ENCODE measurements around the gene SERPINB2.

SERPINB2 gene

GRCh38 chr18:63887424-63887823 is at the start of gene SERPINB2:
SERPINB2 (plus strand) TSS chr18:63887705; CDS start chr18:63891445, 3,740 bp downstream.
- in situ Hi-C loops (cut with HindIII; ENCODE audit: low sequenced_read_pairs), result no loop called here
- H3K4me3 ChIP-seq (ENCODE audit: low read depth, low read length), result no peak within 1 kb of the TSS
- DNase-seq (ENCODE audit: low read depth), result no peak
- no peak for TF ChIP-seq CTCF (IDR thresholded peaks at IDR 0.05; ENCODE audit: low read depth, low read length, missing control alignments)

GRCh38 chr18:63843008-63843407 is 44.5 kb upstream of the SERPINB2 start:
- no peak overlapping the region for H3K4me3 ChIP-seq (ENCODE audit: low read depth, low read length)
- in situ Hi-C loops (cut with HindIII; ENCODE audit: low sequenced_read_pairs), result loop anchor here (25.0 kb wide), 1 partner anchor 331 kb away; no protein-coding TSS in a partner anchor
- no peak for DNase-seq (ENCODE audit: low read depth)
- no peak for TF ChIP-seq CTCF (IDR thresholded peaks at IDR 0.05; ENCODE audit: low read depth, low read length, missing control alignments)

GRCh38 chr18:63844254-63844653 is 43.3 kb upstream of the SERPINB2 start:
- TF ChIP-seq CTCF (IDR thresholded peaks at IDR 0.05; ENCODE audit: low read depth, low read length, missing control alignments), result peak; percentile 55
- in situ Hi-C loops (cut with HindIII; ENCODE audit: low sequenced_read_pairs), result loop anchor here (25.0 kb wide), 1 partner anchor 332 kb away; no protein-coding TSS in a partner anchor
- DNase-seq (ENCODE audit: low read depth), result peak; percentile 19
- no peak overlapping the region for H3K4me3 ChIP-seq (ENCODE audit: low read depth, low read length)

GRCh38 chr18:63848159-63848558 is 39.3 kb upstream of the SERPINB2 start:
- DNase-seq (ENCODE audit: low read depth), result peak; percentile 45
- in situ Hi-C loops (cut with HindIII; ENCODE audit: low sequenced_read_pairs), result loop anchor here (25.0 kb wide), 1 partner anchor 336 kb away; no protein-coding TSS in a partner anchor
- TF ChIP-seq CTCF (IDR thresholded peaks at IDR 0.05; ENCODE audit: low read depth, low read length, missing control alignments), result peak; percentile 73
- H3K4me3 ChIP-seq (ENCODE audit: low read depth, low read length), result no peak overlapping the region

- no peak overlapping the region for H3K4me3 ChIP-seq (ENCODE audit: low read depth, low read length)
- in situ Hi-C loops (cut with HindIII; ENCODE audit: low sequenced_read_pairs), result no loop called here
- DNase-seq (ENCODE audit: low read depth), result no peak
- TF ChIP-seq CTCF (IDR thresholded peaks at IDR 0.05; ENCODE audit: low read depth, low read length, missing control alignments), result peak; percentile 53
Measured at GRCh38 chr18:63850020-63850419, 37.5 kb upstream of the SERPINB2 start.

- TF ChIP-seq CTCF (IDR thresholded peaks at IDR 0.05; ENCODE audit: low read depth, low read length, missing control alignments), result no peak
- DNase-seq (ENCODE audit: low read depth), result no peak
- H3K4me3 ChIP-seq (ENCODE audit: low read depth, low read length), result no peak overlapping the region
- in situ Hi-C loops (cut with HindIII; ENCODE audit: low sequenced_read_pairs), result no loop called here
Measured at GRCh38 chr18:63850636-63851035, 36.9 kb upstream of the SERPINB2 start.

Data from astrocyte of the cerebellum (primary cell).